HG03135 (cell line): ENCODE measurements around the gene ETV7.
"Not testable (repeated sequence)": the region's sequence is repeated elsewhere in the genome, so short reads cannot be mapped to it uniquely, and the experiment has no call there.

Experiments used
- ATAC-seq: cut with Tn5 transposase; IDR thresholded peaks from one replicate; pipeline ENCODE4 v1.9.1; 2021; ENCODE audit warnings: mild to moderate bottlenecking, moderate library complexity; ENCODE audit not compliant: unreplicated experiment

ETV7 gene

DNA sequence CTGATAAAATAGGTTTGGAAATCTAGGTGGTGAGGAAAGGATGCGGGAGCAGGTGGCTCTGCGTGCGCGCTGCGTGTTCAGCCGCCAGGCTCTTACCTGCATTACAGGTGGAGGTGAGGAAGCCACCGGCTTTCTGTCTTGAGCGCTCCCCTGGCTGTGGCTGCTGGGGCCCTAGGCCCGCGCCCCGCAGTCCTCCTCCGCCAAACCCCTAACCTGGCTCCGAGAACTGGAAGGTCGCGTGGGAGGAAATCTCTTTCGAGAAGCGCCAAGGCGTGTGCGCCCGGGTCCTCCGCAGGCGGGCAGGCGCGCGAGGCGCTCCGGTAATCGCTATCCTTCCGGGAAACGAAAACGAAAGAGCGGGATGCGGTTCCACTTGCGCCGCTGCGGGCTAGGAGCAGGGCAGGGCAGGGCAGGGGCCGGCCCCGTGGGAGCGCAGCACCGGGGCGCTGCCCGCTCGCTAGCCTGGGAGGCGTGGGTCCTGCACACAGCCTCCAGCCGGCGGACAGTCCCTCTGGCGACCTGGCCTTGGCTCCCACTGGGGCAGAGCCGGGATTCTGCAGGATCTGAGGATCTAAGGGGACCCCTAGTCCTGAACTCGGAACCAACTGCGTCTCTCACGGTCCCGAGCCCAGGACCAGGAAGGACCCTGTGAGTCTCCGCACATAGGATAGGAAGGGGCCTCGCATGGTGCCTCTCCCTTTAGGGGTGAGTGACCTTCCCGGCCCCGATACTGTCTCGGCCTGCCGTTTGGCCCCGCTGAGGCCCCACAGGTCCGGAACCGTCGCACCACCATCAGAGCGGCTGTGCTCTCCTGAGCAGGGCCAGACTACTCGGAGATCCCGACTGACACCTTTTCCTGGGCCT is at the start of gene ETV7:
TSS of gene ETV7 (minus strand) at position 230 of the 864 bp plus-strand sequence. CDS start at position 102, 128 bp downstream.
- ATAC-seq = no peak

DNA sequence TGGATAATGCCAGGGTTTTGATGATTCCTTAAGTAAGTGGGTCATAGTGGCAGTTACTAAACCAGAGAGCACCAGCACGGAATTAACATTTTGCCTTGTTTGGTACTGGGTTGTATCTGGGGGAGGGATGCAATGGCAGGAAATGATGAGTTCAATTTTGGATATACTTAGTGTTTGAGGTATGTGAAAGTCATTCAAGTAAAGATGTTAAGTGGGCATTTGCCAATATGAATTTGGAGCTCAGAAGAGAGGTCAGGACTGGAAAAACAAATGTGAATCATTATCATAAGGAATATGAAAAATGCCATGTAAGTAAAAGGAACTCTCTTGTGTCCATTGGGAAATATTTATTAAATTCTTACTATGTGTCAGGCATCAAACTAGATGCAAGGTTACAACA is 49.0 kb upstream of the ETV7 start:
- no peak for ATAC-seq

DNA sequence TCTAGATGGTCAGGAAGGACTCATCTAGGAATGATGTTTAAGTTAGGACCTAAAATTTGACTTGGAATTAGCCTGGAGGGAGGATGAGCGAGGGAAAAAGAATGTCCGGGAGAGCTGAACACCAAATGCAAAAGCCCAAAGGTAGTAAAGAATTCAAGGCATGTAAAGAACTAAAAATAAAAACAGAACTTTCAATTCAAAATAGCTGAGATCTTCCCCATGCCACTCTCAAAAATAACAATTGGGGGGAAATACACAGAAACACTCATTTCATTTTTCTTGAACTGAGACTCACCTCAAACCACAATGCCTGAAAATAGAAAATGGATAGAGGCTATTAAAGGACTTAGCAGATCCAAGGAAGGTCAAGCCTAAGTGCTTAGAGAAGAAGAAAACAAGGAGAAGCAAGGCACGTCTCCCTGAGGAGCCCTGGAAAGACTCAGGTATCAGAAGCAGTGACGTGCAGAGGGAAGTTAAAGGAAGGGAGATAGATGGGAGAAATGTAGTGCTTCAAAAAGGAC is 44.7 kb upstream of the ETV7 start:
- ATAC-seq = no peak

DNA sequence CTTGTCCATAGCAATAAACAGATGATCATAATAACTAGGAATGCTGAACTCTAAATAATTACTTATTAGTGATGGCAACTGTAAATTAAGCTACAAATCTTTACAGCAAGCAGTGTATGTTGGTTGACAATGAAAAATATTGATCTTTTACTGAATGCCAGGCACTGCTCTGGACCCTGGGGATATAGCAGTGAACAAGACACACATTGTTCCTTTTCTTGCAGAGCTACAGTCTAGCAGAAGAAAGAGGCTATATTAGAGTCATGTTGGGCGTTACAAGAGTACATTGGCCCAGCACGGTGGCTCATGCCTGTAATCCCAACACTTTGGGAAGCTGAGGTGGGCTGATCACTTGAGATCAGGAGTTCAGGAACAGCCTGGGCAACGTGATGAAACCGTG is 43.7 kb upstream of the ETV7 start:
- ATAC-seq = no peak

DNA sequence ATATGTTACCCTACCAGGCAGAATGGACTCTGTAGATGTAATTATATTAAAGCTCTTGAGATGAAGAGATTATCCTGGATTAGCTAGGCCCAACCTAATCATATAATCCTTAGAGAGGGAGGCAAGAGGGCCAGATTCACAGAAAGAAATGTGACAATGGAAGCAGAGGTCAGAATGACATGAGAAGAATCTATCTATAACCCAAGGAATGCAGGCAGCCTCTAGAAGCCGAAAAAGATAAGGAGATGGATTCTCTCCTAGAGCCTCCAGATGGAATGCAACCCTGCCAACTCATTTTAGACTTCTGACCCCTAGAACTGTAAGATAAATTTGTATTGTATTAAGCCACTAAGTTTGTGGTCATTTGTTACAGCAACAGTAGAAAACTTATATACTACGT is 42.9 kb upstream of the ETV7 start:
- ATAC-seq = no peak

DNA sequence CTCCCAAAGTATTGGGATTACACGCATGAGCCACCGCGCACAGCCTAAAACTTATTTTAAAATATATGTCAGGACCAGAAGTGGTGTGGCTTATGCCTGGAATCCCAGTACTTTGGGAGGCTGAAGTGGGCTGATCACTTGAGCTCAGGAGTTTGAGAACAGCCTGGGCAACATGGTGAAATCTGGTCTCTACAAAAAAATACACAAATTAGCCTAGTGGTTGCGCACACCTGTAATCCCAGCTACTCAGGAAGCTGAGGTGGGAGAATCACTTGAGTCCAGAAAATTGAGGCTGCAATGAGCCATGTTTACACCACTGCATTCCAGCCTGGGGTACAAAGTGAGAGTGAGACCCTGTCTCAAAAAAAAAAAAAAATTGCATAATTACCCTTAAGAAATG is 41.4 kb upstream of the ETV7 start:
- no peak for ATAC-seq

DNA sequence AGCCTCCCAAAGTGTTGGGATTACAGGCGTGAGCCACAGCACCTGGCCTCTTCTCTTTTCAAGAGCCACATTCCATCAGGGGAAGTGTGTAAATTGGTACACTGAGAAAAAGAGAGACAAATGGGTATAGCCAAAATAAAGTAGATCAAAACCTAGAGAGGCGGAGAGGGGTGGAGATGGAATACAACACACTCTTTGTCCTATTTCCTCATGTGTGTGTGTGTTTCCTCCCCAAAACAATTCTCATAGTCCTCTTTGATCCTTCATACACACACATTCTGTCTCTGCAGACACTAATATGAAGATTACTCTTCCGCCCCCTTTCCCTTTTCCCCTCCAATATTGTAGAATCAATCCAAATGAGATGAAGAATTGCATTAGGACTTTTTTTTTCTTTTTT is 39.2 kb upstream of the ETV7 start:
- ATAC-seq = no peak

DNA sequence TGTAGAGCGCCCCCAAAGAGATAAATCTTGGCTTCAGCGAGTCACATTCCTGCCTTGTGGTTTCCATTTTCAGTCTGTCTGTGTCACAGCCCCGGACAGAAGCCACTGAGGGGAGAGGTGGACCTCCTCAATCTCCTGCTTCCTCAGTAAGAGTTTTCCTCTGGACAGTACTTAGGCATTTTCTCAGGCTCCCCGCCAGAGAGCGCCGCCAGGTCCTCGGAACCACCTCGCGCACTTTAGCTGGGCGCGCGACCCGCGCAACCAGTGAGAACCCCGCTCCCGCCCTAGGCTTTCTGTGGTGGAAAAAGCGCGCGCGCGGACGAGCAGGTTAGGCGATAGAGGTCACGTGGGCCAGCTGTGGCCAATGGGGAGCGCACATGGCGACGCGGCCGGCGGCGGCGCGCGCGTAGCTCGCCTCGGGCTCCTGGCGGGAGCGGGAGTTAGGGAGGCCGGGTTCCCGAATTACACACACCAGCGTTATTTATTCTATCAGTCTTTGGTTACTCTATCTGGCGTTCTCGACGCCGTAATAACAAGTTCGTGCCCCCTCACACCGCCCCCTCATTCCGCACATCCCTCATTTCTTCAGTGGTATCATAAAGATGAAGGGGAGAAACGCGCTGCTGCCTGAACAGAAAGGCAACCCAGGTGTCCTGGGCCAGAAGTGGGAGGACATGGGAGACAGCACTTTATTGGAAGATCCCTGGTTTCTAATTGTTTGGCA is 35.8 kb upstream of the ETV7 start:
- ATAC-seq = peak; percentile 96

DNA sequence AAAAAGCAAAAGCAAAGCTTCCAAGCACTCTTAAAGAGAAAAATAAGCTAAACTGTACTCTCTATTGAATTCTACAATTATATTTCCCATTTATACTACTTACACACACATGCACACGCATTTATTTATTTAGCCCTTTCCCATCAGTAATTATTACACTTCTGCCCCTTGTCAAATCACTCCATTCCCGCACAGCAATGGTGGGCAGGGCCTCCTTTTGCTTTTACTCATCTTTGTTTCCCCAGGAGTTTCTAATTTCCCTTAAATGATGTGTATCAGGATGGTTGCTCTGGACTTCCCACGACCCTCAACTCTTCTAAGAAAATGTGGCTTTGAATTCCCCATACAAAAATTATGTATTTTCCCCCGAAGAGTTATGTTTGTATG is 35.2 kb upstream of the ETV7 start:
- no peak for ATAC-seq

DNA sequence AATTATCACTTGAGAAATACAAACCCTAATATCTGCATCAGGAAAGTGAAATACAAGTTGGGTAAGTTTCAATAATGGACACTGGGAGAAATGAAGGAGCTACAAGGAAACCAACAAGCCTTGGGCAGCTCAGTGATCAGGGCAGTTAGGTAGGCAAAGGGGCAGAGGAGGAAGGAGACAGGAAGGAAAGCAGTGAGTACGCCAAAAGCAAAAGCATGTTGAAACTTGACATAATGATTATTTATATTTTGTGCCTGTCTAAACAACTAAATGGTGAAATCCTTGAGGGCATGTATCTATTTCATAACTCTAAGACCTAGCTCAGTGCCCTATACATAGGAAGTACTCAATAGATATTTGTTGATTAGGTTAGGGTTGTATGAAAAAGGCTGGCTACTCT is 31.8 kb upstream of the ETV7 start:
- no peak for ATAC-seq

DNA sequence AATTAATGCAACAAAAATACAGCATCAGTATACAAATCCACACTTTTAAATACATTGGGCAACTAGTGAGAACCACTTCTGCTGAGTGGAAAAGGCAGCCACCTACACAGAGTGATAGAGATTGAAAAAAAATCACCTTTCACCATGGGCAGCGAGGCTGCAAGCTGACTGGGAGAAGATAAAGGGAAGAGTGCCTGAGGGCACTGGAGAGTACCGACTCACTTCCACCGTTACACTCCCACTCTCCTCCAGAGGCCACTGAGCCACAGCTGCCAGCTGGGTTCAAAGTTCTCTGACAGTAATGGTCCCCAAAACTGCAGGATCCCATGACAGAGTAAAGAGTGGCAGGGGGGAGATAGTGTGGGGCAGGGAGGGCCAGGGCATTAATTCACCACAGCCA is 31.1 kb upstream of the ETV7 start:
- no peak for ATAC-seq

DNA sequence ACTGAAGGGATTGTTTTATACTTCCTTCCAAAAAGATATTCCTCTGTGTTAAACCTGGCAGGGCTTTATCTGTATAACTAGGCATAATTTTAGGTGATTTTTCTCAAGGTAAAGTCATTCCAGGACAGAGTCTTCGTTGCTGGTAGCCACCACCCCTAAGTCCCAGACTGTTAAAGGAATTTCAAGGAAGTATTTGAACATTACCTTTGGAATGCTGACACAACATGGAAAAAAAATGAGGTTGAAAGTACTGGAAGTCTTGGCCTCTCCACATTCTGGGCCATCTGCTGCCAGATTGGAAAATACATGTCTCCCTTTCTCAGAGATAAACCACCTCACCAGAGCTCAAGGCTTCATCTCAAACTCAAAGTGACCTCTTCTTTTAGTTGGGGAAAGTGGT is 27.0 kb upstream of the ETV7 start:
- no peak for ATAC-seq

DNA sequence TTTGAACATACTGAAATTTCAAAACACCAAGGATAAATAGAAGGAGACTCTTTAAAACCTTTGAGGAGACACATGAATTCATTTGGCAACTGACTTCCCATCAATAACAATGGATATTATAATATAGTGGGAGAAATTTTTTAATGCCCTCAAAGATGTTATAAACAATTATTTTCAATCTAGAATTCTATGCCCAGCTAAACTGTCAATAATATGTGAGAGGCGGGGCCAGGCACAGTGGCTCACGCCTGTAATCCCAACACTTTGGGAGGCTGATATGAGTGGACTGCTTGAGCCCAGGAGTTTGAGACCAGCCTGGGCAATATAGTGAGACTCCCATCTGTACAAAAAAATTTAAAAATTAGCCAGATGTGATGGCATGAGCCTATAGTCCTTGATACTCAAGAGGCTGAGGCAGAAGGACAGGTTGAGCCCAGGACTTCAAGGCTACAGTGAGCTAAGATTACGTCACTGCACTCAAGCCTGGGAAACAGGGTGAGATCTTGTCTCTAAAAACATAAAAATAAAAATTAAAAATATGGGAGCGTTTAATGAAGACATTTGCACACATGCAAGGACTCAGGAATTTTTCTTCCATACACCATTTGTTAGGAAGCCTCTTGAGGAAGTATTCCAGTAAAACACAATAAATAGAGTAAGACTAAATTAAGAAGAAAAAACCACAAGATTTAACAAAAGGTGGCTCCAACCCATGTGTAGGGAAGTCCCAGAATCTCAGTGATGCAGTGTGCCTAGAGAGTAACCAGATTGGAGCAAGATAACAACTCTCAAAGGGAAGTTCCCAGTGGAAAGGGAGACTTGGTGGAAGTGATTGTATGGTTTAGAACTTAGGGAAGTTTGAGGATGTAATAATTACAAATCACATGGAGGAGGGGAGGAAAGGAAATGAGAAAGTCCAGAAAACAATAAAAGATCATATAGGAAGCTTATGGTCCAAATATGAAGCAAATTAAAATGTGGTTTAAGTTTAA is 26.3 kb upstream of the ETV7 start:
- no peak for ATAC-seq

DNA sequence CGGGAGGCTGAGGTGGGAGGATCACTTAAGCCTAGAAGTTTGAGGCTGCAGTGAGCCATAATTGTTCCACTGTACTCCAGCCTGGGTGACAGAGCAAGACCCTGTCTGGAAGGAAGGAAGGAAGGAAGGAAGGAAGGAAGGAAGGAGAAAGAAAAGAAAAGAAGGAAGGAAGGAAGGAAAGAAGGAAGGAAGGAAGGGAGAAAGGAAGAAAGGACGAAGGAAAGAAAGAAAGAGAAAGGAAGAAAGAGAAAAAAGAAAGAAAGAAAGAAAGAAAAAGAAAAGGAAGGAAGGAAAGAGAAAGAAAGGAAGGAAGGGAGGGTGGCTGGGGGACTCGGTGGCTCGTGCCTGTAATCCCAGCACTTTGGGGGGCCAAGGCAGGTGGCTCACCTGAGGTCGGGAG is 22.2 kb upstream of the ETV7 start:
- not testable (repeated sequence) for ATAC-seq

DNA sequence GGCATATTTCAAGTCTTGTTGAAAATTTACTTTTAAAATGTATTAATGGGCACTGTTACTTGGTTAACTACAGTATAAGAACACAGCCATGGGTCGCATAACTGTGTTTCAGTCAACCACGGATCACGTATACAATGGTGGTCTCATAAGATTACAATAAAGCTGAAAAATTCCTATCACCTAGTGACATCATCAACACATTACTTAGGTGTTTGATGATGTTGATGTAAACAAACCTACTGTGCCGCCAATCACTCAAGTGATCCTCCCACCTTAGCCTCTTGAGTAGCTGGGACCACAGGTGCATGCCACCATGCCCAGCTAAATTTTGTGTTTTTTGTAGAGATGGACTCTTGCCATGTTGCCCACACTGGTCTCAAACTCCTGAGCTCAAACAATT is 16.7 kb upstream of the ETV7 start:
- ATAC-seq = no peak

DNA sequence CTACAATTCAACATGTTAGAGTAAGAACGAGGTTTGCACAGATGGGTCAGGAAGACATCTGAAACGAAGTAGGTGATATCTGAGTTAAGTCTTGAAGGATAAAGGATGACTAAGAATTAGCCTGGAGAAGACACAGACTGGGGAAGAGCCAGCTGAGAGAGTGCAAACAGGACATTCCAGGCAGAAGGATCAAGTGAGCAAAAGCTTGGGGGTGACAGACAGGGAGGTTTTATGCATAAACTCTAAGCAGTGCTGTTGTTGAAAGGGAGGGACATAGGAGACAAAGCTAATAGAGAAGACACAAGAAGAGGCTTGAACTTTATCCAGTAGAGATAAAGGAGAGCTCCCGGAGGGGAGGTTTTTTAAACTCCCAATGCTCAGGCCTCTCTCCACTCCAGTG is 15.0 kb upstream of the ETV7 start:
- ATAC-seq = no peak

DNA sequence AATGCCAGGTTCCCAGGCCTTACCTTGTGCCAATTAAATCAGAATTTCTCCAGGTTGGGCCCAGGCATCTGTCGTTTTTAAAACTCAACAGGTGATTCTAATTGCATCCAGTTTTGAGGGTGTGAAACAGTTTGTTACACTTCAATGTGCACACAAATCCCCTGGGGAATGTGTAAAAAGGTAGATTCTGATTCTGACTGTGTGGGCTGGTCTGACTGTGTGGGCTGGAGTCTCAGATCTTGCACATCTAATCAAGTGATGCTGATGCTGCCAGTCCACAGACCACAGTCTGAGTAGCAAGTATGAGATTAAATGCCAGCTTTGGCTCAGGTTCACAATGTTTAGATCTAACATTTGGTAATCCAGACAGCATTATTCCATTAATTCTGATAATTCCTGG is 12.5 kb upstream of the ETV7 start:
- ATAC-seq = no peak

DNA sequence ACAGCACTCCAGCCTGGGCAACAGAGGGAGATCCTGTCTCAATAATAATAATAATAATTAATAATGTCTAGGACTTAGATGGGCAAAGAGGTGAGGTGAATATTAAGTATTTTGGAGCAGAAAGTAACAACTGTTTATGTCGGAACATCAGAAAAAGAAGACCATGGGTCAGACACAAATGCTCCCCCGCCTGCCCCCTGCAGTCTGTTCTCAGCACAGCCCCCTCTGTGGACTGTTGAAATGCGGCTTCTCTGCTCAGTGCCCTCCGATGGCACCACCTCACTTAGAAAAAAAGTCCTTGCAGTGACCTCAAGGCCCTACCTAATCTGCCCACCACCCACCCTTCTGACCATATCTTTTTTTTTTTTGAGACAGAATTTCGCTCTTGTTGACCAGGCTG is 5.2 kb upstream of the ETV7 start:
- ATAC-seq = no peak

DNA sequence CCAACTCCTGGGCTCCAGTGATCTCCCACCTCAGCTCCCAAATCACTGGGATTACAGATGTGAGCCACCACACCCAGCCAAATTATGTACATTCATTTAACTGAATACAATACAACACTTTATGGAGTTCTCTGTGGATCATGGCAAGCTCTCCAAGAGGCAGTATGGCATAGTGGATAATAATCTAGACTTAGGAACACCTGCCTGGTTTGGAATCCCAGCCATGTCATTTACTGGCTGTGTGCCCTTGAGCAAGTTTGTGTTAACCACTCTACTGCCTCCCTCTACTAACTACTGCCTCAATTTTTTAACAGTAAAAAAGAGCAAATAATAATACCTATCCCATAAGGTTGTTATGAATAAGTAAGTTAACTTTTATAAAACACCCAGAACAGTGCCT is 1.9 kb upstream of the ETV7 start:
- ATAC-seq = no peak

DNA sequence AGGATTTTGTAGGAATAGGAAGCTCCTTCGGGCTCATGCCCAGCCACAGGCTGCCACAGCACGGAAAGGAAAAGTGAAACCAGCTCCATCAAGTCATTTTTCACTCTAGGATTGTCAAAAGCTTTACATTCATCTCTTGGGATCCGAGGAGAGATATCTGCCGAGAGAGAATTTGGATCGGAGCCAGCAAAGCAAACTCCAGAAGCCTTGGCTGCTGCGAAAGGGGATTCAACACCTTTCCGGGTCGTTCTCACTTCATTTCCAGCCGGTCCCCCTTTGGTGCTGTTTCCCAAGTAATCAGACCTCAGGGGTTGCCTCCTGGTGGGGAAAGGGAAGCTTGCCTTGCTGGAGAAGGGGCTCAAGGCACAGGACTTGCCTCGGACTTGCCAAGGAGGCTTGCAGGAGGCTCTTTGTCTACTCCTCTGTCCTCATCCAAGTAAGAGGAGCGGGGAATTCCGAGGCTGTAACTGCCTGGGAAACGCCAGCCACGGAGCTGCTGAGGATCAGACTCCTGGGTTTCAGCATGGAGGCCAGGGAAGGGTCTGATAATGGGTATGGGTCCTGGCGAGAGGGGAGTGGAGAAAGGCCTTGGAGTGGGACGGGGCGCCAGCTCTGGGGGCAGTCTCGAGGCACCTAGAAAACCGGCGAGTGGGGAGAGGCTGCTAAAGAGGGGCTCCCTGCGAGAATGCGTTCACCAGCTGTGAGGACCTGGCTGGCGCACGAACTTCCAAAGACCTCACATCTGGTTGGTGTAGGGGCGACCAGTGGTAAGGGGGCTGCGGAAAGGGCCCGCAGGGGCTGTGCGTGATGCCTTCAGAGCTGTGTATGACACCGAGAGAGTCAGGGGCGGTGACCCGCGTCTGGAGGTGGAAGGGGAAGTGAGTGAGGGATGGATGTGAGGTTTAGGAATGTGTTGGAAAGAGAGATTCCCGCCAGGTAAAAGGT is 702 bp downstream of the ETV7 start:
- ATAC-seq = no peak
